ENCODE measurements around the gene TTLL10.

TTLL10 gene

DNA sequence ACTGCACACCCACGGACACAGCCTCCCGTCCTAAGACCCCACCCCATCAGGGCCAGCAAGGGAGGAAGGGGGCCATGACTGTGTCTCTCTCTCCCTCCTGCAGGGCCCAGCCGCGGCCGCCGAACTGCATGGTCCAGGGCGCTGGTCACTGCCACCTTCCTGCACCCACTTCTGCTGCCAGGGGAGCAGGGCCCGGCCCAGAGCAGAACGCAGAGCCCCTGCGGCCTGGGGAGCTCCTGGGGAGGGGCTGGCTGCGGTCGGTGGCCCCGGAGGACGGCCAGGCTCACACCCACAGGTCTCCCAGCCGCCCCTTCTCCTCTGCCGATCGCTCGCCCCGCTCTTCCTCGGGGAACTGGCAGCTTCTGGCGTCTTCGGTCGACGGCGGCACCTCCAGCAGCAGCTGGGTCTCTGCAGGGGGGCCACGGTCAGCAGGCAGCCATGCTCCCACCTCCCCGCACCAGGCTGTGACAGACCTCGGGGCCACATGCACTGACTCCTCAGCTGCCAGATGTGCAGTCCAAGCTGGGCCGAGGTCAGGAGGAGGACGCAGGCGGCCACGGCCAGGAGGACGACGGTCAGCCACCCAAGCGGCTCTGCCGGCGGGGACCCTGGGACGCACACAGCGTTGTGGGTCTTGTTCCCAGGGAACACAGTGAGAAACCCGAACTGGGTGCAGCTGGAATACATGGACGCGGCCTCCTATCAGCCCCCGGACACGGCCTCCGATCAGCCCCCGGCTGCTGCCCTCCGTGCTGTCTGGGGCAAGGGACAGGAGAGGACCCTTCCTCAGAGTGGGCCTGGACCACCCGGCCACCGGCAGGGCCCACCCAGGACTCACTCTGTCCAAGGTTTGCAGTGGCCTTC, 30.1 kb downstream of the TTLL10 start:
- in situ Hi-C loops (cut with HindIII; ENCODE audit: low sequenced_read_pairs) = no loop called here

DNA sequence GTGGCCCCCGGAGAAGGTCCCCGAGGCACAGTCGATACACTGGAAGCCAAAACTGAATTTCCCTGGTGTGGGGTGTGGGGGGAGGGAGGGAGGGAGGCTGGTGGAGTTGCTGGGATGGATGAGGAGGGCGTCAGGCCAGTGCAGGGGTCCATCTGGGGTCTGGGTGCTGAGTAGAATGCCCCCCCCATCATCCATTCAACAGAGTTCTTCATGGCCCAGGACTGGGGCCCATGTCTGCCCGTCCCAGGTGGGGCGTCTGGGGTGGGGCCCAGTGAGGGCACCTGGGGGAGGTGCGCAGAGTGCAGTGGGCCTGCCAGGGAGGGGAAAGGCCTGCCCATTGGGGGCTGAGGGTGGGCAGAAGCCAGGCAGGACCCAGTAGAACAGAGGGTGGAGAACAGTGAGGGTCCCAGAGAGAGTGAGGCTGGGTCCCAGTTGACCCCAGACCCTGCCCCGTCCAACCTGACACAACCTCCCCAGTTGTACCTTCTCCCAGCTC, 30.8 kb downstream of the TTLL10 start:
- in situ Hi-C loops (cut with HindIII; ENCODE audit: low sequenced_read_pairs) = no loop called here

DNA sequence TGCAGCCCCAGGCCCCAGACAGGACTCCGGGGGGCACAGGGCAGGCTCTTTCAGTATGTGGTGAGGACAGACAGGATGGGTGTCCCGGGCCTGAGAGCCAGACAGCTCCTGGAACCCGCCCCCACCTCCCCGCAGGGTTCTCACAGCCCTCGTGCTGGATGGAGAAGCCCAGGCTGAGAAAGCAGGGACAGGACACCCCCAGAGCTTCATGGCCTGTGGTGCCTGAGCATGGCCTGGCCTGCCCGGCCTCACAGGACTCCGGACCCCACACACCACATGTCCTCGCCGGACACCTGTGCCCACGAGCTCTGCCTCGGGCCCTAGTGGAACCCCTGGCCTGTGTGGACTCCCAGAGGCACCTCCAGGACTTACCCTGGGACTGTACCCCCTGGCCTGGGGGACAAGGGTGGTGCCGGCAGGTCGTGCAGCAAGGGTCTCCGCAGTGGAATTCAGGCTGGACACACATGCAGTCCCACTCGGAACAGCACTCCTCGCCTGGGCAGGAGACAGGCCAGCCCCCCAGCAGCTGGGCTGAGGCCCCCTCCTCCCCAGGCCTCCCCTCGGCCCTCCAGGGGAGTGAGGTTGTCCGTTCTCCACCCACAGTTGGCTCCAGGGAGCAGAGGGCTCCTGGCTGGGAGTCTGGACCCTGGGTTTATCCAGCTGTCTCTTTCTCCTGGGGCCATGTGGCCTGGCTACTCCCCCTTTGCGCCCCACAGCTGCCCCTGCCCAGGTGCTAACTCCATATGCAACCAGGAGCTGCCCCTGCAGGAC, 31.5 kb downstream of the TTLL10 start:
- in situ Hi-C loops (cut with HindIII; ENCODE audit: low sequenced_read_pairs) = no loop called here

DNA sequence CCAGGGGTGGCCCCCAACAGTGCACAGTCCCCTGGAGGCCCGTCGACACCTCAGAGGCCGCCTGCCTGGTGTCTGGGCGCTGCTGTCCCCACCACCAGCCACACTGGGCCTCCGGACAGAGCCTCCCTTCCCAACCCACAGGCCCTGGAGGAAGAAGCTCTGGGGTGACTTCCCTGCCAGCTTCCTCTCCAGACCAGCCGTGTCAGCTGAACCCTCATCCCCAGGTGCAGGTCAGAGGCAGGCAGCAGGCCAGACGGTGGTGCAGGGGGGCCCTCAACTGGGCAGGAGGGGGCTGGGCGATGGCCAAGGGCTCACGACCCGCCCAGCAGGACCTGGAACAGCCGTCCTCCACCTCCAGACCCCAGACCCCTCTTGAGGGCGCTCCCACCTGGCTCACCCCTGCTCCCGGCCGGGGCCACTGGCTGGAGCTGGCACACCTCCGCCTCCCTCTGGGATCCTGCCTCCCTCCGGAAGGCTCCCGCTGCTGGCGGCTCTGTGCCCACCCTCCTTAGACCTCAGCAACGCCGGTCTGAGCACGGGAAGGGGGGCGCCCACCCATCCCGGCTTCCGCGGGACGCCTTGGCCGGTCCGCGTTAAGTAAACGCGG, 32.2 kb downstream of the TTLL10 start:
- in situ Hi-C loops (cut with HindIII; ENCODE audit: low sequenced_read_pairs) = no loop called here

DNA sequence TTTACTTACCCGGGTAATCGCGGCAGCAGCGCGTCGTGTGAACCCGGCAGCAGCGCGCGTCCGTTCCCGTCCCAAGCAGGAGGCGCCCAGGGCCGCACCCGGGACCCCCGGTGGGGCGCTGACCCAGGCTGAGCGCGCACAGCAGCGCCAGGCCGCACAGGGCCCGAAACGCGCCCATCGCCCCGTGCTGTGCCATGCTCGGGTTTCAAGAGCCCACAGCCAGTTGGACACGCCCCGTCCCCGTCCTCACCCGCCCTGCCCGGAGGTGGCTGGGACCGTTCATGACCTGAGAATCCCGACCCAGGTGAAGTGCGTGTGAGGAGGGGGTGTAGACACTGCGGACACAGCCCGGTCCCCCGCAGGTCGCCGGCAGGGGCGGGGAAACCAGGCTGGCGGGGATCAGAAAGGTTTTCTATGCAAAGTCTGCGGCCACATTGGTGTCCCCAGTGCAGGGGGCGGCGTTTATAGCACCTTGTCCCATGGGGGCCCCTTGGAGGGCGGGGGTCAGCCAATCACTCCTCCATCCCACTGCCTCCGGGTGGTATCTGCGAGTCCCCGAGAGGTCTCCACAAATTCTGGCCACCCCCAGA, 32.8 kb downstream of the TTLL10 start, which contains the start of gene TNFRSF18:
TSS of gene TNFRSF18 (minus strand) at position 217 of the 590 bp plus-strand sequence. CDS start at position 196, 21 bp downstream.
- in situ Hi-C loops (cut with HindIII; ENCODE audit: low sequenced_read_pairs) = no loop called here

DNA sequence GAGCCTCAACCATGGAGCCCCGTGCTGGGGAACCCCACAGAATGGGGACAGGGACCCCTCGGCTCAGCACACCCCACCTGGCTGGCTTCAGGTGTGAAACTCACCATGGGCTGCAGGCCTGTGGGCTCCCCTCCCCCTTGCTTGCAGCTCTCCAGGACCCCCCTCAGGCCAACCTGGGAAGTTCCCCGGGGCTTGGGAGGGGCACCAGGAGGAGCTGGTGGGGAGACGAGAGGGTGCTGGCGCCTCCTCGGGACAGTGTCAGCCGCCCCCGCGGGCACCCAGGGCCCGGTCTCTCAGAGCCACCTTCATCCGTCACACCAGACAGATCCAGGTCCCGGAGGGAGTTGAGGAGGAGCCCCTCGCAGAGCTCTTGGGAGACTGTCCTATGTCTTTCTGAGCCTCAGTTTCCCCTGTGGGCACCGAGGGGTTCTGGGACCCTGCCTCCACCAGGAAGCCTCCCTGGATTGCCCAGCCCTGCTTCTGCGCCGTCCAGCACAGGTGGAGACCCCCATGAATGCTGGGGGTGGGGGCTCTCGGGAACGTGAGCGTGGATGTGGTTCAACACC, 33.4 kb downstream of the TTLL10 start:
- in situ Hi-C loops (cut with HindIII; ENCODE audit: low sequenced_read_pairs) = no loop called here

DNA sequence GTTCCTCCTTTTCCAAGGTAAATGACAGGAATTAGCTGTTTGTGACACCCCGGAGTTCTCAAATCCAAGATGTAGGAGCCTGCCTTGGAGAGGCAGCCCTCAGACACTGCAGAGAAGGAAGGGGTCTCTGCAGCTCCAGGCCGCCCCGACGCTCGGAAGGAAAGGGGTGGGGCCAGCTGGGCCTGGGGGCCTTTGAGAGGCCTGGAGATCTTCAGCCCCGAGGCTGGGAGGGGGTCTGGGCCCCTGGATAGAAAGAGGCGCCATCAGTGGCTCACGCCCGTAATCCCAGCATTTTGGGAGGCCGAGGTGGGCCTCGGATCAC, 33.9 kb downstream of the TTLL10 start:
- in situ Hi-C loops (cut with HindIII; ENCODE audit: low sequenced_read_pairs) = no loop called here

DNA sequence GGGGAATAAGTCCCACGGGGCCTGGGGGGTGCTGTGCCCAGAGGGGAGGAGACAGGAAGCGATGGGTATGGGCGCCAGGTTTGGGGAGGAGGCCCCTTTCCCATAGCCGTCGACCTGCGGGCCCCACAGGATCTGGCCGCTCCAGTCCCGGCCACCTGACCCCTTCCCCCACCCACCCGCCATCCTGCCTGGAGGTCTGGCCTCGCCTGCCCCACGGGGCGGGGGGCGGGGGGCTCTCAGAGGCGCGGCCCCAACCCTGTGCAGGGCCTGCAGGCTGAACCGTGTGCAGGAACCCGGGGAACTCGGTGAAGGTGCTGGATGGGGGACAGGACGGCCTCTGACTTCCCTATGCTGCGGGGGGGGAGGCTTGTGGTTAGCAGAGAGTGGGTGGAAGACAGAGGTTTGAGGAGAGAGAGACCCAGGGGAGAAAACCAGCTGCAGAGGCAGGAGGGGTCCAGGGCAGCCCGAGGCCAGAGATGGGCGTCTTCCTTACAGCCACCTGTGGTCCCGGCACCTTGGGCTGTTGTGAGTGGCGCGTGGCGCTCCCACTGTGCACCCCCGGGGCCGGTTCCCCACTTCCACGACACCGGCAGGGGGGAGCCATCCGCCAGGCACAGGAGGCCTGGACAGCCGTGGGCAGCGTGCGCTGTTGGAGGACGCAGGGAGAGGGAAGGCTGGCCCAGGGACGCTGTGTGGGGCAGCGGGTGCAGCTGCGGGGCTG, 35.2 kb downstream of the TTLL10 start:
- in situ Hi-C loops (cut with HindIII; ENCODE audit: low sequenced_read_pairs) = no loop called here

DNA sequence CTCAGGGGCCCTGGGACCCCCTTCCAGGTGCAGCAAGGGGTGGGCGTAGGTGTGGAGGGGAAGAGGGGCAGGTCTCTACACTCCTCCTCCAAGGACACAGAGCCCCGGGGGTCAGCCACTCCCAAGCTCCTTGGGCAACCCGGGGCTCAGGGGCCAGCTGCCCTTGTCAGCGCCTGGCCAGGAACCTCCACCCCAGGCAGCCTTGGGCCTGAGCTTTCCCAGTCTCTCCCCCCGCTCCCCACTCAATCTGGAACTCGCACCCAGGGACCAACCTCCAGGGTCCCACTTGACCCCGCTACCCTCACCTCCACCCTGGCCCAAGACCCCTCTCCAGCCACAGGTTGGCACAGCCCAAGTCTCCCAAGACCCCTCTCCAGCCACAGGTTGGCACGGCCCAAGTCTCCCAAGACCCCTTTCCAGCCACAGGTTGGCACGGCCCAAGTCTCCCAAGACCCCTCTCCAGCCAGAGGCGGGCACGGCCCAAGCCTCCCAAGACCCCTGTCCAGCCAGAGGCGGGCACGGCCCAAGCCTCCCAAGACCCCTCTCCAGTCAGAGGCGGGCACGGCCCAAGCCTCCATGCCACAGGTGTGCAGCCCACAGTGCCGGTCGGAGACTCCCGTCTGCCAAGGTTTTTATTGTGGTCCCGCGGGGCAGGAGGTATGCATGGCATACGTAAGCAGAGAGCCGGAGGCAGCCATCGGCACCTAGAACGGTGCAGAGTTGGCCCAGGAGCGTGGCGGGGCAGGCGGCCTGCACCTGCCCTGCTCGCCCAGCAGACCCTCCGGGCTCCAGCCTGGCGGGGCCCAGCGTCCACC, 37.3 kb downstream of the TTLL10 start:
- in situ Hi-C loops (cut with HindIII; ENCODE audit: low sequenced_read_pairs) = no loop called here

DNA sequence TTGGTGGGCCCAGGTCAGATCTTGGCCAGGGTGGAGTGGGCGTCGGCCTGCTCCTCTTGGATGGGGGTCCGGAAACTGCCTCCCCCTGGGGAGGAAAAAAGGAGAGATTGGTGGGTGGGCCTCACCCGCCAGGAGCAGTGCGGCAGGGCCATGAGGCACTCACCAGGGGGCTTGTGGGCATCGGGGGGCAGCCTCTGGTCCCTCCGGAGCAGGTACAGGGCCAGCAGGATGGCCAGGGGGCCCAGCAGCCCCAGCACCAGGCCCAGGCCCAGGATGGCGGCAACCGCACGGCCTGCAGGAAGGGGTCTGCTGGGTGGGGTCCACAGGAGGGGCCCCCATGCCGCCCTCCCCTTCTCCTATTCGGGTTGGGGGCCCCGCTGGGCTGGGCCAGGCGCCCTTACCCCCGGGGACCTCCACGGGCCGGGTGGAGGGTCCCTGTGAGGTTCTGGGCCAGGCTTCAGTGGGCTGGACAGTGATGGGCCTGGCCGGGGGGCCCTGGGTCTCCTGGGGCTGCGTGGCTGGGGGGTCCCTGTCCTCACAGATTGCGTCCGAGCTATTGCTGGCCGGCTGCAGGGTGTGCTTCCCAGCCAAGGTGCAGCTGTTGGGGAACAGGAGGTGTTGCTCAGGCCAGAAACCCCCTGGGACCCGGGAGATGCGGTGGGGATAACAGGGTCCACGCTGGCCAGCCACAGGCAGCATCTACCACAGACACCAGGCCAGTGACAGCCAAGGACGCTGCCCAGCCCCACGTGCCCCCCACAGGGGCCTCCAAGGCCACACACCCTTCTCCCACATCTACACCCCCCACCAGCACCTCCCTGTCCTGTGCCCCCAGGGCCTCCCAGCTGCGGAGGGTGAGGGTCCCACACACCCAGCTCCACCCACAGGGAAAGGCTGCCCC, 38.1 kb downstream of the TTLL10 start:
- in situ Hi-C loops (cut with HindIII; ENCODE audit: low sequenced_read_pairs) = no loop called here

DNA sequence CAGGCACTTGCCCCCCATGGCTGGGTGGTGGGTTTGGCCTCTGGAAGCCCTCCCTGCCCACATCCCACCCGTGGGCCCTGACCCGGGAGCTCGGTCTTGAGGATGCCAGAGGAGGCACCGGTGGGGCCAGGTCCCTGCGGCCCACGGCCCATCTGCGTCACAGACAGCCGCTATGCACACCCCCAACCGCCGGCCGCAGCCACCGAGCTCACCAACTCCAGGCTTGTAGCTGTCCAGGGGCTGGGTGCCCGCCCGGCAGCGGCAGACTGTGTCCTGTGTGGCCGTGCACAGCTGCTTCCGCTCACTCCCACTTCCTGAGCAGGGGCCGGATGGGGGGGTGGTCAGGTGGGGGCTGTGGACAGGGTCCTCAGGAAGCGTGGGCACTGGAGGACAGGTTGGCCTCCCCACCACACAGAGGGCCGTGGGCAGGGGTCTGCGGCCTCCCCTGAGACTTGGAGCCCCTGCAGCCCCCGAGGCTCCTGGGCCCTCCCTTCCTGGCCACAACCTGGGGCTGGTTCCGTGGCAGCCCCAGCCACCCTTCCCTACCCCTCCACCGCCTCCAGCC, 39.2 kb downstream of the TTLL10 start:
- in situ Hi-C loops (cut with HindIII; ENCODE audit: low sequenced_read_pairs) = no loop called here

DNA sequence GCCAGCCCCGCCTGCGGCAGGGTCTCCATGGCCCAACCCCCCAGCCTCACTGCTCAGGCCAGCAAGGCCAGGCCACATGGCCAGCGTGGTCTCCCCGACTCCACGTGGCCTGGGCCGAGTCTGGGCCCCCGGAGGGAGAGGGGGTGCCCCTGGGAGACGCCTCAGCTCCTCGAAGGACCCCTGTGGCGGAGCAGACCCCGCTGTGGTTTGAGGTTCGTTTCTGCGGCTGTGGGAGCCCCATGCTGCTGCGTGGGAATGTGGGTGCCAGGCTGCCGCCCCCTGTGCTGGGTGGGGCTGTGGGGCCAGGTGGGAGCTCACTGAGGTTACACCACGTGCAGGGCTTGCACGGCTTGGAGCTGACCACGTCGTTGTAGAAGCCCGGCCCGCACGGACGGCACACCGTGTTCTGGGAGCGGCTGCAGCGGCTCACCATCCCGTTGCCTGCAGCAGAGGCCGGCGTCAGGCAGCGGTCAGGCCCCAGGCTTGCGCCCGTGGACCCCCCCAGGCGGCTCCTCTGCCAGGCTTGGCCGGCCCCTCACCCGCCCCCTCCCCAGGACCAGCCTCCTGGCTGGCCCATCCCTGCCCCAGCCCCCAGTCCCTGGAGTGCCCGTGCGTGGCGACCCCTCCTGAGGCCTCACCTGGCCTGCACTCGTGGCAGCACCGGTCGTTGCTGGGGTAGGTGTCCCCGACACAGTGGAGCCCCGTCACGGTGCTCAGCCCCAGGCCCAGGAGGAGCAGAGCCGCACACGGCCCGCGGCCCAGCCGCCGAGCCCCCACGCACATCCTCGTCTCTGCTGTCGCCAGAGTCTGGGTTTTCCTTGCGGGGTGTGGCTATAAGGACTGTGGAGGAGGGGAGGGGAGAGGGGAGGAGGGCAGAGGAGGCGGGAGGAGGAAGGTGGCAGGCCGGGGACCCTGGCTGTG, 39.9 kb downstream of the TTLL10 start, which contains the start of gene TNFRSF4:
TSS of gene TNFRSF4 (minus strand) at position 809 of the 921 bp plus-strand sequence. CDS start at position 783, 26 bp downstream.
- in situ Hi-C loops (cut with HindIII; ENCODE audit: low sequenced_read_pairs) = no loop called here

DNA sequence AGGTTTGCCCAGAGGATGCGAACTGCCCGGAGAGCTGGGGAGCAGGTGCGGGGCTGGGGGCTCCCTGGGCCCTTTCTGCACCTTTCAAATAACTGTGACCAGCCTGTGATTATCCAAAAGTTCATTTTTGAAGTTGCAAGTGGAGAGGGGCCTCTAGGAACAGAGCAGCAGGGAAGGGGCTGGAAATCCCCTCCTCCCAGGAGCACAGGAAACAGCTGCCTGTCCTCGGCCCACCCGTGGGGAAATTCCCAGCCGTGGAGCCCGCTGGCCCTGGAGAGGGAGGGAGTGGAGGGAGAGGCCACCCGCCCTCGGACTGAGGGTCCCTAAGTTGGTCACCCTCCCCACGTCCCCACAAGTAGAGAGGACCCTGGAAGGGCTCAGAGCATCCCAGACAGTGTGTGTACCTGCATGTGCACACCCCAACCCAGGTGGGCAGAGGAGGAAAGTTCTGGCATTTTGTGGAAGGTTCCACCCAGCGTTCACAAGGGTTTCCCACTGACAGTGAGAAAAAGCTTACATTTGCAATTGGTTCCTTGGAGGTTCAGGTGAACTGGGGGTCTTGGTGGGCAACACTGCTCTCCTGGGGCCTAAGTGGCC, 41.5 kb downstream of the TTLL10 start:
- in situ Hi-C loops (cut with HindIII; ENCODE audit: low sequenced_read_pairs) = no loop called here

DNA sequence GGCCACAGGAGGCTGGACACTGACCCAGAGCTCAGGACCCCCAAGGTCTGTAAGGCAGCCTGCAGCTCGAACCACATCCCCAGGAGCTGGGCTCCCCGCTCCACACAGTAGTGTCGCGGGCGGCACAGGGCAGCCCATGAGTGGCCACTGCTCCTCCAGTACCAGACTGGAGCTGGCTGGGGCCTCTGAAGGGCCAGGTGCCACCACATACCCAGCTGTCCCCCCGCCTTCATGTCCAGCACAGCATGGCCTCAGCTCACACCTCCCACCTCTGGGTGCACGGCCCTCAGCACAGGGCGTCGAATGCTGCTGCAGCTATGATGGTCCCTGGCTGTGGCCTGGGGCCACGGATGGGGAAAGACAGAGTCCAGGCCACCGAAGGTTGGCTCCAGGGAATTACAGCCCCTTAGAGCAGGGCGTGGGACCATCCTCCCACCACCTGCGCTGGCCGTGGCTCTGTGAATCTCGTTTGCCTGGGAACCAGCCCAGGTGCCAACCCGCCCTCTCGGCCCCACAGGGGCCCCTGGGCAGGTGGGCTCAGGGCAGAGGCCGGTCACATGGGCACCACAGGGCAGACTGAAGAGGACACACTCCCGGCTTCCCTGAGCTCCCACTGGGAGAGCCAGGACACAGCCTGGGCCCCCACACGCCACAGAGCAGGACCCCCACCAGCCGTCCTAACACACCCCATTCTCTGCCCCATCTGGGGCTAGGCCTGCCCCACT, 42.4 kb downstream of the TTLL10 start:
- in situ Hi-C loops (cut with HindIII; ENCODE audit: low sequenced_read_pairs) = no loop called here

DNA sequence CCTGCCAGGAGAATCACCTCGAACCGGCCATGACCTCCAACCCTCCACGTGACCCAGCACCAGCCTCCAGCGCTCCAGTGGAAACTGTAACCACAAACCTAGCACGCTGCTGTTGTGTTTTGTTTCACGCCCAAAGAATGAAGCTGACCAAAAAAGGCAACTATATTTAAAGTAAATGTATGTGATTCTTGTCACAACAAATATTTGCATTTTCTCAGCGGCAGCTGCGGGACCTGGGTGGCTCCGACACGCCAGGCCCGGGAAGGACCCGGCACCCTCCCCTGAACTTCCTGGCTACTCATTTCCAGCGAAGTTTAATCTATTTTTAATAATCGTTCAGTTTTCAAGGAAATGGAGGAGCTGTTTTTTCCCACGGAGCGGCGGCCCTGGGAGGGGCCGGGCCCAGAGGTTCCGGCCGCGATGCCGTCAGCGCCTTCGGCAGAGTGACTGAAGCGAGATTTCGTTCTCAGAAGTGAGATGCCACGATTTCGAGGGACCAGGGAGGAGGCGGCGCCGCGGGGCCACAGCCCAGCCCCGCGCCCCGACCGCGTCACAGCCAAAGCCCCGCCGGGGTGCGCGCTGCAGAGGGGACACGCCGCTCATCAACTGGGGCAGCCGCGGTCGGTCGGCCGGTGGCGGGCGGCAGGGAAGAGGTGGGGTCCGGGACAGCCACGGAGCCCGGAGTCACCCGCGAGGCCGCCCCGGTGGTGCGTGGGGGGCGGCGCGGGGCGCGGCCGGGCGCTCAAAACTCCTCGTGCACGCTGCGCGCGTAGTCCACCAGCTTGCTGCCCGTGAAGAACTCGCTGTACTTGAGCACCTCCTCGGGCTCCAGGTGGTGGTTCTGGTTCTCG, 43.3 kb downstream of the TTLL10 start:
- in situ Hi-C loops (cut with HindIII; ENCODE audit: low sequenced_read_pairs) = no loop called here

Data from DLD1 (cell line).